ENCODE measurements around the gene ADGRE3.
"Not testable (repeated sequence)": the region's sequence is repeated elsewhere in the genome, so short reads cannot be mapped to it uniquely, and the experiment has no call there.

DNA sequence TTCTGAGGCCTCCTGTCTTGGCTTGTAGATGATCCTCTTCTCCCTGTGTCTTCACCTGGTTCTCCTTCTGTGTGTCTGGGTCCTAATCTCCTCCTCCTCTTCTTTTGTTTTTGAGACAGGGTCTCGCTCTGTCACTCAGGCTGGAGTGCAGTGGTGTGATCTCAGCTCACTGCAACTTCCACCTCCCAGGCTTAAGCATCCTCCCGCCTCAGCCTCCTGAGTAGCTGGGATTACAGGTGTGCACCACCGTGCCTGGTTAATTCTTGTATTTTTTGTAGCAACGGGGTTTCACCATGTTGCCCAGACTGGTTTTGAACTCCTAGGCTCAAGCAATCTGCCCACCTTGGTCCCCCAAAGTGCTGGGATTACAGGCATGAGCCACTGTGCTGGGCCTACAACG, 62.4 kb downstream of the ADGRE3 start:
- not testable (repeated sequence) for TF ChIP-seq POLR2A (IDR thresholded peaks at IDR 0.05)
- TF ChIP-seq, protein P1, sequence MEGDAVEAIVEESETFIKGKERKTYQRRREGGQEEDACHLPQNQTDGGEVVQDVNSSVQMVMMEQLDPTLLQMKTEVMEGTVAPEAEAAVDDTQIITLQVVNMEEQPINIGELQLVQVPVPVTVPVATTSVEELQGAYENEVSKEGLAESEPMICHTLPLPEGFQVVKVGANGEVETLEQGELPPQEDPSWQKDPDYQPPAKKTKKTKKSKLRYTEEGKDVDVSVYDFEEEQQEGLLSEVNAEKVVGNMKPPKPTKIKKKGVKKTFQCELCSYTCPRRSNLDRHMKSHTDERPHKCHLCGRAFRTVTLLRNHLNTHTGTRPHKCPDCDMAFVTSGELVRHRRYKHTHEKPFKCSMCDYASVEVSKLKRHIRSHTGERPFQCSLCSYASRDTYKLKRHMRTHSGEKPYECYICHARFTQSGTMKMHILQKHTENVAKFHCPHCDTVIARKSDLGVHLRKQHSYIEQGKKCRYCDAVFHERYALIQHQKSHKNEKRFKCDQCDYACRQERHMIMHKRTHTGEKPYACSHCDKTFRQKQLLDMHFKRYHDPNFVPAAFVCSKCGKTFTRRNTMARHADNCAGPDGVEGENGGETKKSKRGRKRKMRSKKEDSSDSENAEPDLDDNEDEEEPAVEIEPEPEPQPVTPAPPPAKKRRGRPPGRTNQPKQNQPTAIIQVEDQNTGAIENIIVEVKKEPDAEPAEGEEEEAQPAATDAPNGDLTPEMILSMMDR (IDR thresholded peaks at IDR 0.05 in 8 of 11, conservative IDR thresholded peaks at IDR 0.05 in 3 of 11): not testable (repeated sequence)
